CD4-positive, alpha-beta T cell treated with Interleukin-21 for 1 hour (primary cell): ENCODE results near the gene FTH1.
"Not testable (repeated sequence)": the region's sequence is repeated elsewhere in the genome, so short reads cannot be mapped to it uniquely, and the experiment has no call there.

Source experiments
- DNase-seq: peaks from one replicate; pipeline ENCODE4 v3.0.0-alpha.2; 2020

The FTH1 gene

DNA sequence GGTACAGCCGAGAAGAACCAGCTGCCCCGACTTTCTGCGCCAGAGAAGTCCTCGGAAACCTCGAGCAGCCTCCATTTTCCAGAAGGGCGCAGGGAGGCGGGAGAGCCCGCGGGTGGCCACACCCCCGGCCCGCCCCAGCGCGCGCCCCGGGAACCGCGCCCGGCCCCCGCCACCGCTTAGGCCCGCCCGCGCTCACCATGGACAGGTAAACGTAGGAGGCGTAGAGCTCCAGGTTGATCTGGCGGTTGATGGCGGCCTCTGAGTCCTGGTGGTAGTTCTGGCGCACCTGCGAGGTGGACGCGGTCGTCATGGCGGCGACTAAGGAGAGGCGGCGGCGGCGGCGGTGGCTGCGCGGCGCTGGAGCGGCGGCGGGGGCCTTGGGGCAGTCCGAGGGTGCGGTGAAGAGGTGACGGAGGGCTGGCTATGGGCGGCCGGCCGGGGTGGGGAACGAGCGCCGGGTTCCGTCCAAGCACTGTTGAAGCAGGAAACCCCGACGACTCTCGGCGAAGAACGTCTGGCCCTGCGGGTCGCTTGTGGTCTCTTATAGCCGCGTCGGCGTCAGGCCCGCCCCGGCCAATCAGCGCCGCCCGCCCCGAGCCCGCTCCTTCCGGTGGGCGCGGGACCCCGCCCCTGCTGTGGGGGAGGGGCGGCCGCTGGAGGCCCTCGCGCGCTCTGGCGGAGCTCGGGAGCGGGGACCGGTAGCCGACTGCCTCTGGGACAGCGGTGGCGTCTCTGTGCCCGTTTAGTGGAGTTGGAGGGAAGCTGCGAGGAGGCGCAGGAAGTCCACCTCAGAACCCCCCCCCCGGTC, at the start of gene FTH1:
TSS of gene FTH1 (minus strand) at position 519 of the 808 bp plus-strand sequence. CDS start at position 310, 209 bp downstream.
- peak; percentile 93 for DNase-seq

DNA sequence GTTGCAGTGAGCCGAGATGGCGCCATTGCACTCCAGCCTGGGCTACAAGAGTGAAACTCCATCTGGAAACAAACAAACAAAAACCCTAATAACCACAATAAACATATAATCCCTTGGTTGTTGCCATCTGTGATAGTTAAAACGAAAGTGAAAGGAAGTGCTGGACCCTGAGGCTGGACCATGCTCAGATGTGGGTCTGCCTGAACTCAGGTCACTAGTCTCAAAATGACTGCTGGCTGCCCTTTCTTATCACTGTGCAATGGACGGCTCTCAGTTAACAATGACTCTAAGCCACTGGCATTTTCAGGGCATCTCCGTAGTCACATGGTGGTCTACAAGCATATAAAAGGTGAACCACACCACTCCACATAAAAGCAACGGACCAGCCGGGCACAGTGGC, 48.2 kb upstream of the FTH1 start:
- DNase-seq, result no peak

- no peak for DNase-seq
Measured at GRCh38 chr11:62013537-62014476, 46.4 kb upstream of the FTH1 start.

- no peak for DNase-seq
Measured at GRCh38 chr11:62012832-62013461, 45.5 kb upstream of the FTH1 start.

DNA sequence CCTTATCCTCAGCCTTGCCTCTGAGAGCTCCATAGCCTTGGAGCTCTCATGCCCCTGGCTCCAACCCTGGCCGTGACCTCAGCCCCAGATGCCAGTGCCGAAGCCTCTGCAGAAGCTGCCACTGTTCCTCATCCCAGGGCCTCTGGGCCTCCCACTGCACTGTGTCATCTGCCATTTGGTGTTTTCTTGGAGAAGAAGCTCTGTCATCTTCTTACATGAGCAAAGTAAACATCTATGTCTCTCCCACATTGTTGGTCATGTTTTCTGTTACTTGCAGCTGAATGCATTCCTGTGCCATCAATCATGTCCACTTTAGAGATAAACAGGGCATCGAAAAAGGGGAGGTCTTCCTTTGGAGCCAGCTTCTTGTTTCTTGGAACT, 45.0 kb upstream of the FTH1 start:
- DNase-seq, result no peak

DNA sequence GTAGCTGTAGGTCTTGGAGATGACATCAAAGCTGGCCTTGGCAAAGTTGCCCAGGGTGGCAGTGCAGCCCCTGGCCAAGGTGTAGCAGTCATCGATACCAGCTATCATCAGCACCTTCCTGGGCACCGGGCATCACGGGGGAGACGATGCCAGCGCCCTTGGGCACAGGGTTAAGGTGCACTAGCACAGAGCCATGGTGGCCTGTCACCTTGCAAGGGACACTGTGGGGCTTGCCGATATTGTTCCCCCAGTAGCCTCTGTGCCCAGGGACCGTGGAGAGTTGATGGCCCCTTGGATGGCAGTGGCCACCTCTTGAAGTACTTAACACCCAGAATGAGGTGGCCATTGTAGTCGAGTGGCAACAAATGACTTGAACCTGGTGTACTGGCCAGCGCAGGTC, 44.4 kb upstream of the FTH1 start:
- DNase-seq, result no peak

GRCh38 chr11:62010935-62011528, 43.6 kb upstream of the FTH1 start:
- DNase-seq, result no peak

DNA sequence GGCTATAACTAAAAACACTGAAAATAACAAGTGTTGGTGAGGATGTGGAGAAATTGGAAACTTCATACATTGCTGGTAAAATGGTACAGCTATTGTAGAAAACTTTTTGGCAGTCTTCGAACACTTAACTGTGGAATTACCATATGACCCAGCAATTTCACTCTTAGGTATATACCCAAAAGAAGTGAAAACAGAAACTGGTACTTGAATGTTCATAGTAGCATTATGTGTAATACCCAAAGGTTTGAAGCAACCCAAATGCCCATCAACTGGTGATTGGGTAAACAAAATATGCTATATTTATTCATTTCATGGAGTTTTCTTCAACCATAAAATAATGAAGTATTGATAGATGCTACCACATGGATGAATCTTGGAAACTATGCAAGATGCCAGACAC, 40.8 kb upstream of the FTH1 start:
- DNase-seq, result no peak

- DNase-seq, result peak; percentile 12
Measured at GRCh38 chr11:62004473-62004872, 37.0 kb upstream of the FTH1 start.

- not testable (repeated sequence) for DNase-seq
Measured at GRCh38 chr11:62002283-62002682, 34.8 kb upstream of the FTH1 start.

GRCh38 chr11:62001450-62002191, 34.2 kb upstream of the FTH1 start:
- no peak for DNase-seq

GRCh38 chr11:62000539-62001446, 33.4 kb upstream of the FTH1 start:
- no peak for DNase-seq

DNA sequence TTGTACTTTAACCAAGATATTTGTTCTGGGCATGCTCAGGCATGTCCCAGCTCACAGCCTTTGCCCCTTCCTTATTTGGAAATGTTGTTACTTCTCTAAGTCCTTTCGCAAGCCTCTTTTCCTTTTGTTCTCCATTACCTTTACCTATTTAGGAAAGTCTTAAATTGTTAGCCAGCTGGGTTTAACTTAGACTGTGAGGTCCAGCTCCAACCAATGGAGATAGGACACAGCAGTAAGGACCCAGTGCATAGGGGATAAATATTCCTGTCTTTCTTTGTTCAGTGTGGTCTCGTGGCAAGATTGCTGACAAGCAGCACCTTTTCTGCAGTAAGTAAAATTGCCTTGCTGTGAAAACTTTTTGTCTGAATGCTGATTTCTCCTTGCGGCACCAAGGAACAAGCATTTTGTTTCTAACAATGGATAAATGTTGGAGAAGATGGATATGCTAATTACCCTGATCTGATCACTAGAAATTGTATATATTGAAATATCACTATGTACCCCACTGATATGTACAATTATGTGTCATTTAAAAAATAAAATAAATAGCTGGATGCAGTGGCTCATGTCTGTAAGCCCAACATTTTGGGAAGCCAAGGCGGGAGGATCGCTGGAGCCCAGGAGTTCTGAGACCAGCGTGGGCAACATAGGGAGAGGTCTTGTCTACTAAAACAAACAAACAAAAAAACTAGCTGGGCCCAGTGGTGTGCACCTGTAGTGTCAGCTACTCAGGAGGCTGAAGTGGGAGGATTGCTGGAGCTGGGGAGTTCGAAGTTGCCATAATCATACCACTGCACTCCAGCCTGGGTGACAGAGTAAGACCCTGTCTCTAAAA, 31.9 kb upstream of the FTH1 start:
- no peak for DNase-seq

DNA sequence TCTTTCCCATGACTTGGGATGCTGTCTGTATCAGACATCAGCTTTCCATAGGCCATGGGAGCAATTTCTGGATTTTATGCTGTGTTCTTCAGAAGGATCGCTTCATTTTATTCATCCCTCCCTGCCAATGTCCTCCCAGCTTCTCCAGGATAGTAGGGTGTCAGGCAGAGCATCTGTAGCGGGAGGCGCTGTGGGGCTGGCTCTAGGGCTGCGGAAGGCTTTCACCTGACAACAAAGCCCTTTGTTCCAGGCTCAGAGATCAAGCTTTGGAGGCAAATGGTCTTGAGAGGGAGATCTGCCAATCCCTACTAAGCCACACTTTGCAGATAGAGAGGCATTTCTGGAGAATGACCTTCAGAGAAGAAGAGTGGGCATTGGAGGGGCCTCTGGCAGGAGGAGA, 29.5 kb upstream of the FTH1 start:
- no peak for DNase-seq

DNA sequence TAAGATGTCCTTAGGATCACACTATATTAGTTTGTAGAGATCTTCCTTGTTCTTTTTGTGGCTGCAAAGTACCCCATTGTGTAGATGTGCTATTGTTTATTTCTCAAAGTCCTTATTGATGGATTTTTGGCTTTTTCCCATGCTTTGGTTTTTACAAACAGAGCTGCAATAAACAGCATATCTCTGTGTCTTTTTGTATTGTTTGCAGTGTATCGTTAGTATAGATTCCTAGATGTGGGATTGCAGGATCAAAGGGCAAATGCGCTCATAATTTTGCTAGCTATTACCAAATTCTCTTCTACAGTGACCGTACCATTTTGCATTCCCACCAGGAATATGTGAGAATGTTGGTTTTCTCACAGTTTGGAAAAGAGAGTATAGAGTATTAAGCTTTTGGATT, 27.5 kb upstream of the FTH1 start:
- DNase-seq, result no peak

GRCh38 chr11:61985869-61986268, 18.4 kb upstream of the FTH1 start:
- no peak for DNase-seq

DNA sequence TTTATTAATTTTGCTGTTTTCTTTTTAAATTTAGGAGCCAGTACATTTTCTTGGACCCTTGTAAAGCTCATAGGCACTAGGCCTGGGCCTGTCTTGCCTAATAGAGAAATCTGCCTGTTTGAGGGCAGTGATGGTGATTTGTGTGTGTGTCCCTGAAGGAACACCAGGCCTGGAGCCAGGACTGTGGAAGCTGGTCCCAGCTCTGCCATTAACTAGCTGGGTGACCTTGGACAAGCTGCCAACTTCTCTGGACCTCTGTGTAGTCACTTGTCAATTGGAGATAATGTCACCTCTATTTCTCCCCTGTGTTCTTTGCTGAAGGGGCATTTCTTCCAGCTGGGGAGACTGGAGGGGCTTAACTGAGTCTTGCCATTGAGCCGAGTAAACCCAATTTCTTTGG, 16.0 kb upstream of the FTH1 start:
- DNase-seq, result no peak

DNA sequence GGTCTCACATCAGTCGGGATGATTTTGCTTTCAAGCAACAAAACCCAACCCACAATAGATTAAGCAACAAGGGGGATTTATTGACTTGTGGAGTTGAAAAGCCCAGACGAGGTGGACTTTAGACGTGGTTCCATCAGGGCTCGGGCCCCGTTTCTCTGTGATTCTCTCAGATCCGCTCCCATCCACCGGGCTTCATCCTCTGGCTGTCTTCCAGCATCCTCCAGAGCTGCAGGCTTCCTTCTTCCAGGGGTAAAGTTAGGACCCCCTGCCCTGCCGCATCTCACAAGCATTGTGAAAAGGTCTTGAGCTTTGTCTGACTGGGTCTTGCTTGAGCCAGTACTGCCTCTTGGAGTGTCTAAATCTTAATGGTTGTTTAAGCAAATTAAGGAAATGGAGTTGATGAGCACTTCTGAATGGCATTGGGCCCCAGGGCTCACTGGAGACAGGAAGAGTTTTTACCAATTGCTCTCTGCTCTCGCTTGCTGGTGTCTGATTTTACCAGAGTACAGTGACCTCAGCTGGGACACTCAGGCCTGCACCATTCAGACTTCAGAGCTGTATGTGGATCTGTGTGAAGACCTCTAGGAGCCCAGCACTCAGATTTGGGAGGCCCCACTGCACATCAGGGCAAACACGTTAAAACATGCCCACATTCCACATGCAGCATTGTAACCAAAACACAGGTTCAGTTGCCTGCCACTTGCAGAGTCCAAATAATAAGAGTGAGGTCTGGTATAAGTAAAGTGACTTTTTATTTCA, 13.5 kb upstream of the FTH1 start:
- DNase-seq, result no peak
